Neural crest cell (in vitro differentiated cells): ENCODE results near the gene SEPHS1. TPM values are rescaled to one million over a fixed set of nuclear protein-coding genes. Genes with fewer than 3 reads are reported as not detected.
"Not testable (repeated sequence)": the region's sequence is repeated elsewhere in the genome, so short reads cannot be mapped to it uniquely, and the experiment has no call there.

Experiments
- DNase-seq: peaks from one replicate; pipeline ENCODE4 v3.0.0; 2021; ENCODE audit warnings: low read depth, mixed read lengths, low spot score
- H3K27ac Mint-ChIP-seq: one replicate; pipeline ENCODE4 v1.8.0; 2021; ENCODE audit warnings: mild to moderate bottlenecking, mixed read lengths; ENCODE audit not compliant: unreplicated experiment
- H3K27me3 Mint-ChIP-seq: 2 replicates; pipeline ENCODE4 v1.8.0; 2021; ENCODE audit warnings: low read depth, mild to moderate bottlenecking, mixed read lengths
- H3K36me3 Mint-ChIP-seq: 2 replicates; pipeline ENCODE4 v1.8.0; 2021; ENCODE audit warnings: low read depth, mild to moderate bottlenecking, mixed read lengths
- H3K4me1 Mint-ChIP-seq: 2 replicates; pipeline ENCODE4 v1.8.0; 2021; ENCODE audit warnings: mixed read lengths
- H3K4me3 Mint-ChIP-seq: one replicate; pipeline ENCODE4 v1.8.0; 2021; ENCODE audit warnings: mild to moderate bottlenecking, mixed read lengths
- H3K9me3 Mint-ChIP-seq: 2 replicates; pipeline ENCODE4 v1.8.0; 2021; ENCODE audit warnings: mixed read lengths
- CTCF ChIP-seq: fragments of 200-600 bp; sonication (generic); conservative IDR thresholded peaks from 2 replicates; pipeline ENCODE4 v1.5.0; 2021; ENCODE audit warnings: antibody characterized with exemption, mild to moderate bottlenecking
- total RNA-seq: library from RNA; stranded (reverse); gene quantifications from 2 replicates; pipeline ENCODE4 v1.2.1, GENCODE V29; 2021

The SEPHS1 gene
- total RNA-seq, 1 donor from 2014 or later: 158 TPM

- Mint-ChIP-seq H3K36me3 (peaks cover 28% of the 10 kb centered on the region), H3K27me3 (no peaks in the 10 kb centered on the region), H3K4me3 (no peak overlapping the region), H3K27ac (no peak overlapping the region), H3K4me1 (no peaks in the 10 kb centered on the region), H3K9me3 (peaks cover 3% of the 10 kb centered on the region)
- DNase-seq: no peak
- no peak for TF ChIP-seq CTCF
These were observed 13.5 kb downstream of the SEPHS1 start for GRCh38 chr10:13334556-13334955.

- Mint-ChIP-seq H3K27ac (no peak overlapping the region), H3K9me3 (peaks cover 3% of the 10 kb centered on the region), H3K36me3 (peaks cover 27% of the 10 kb centered on the region), H3K4me1 (no peaks in the 10 kb centered on the region), H3K27me3 (no peaks in the 10 kb centered on the region), H3K4me3 (no peak overlapping the region)
- no peak for DNase-seq
- TF ChIP-seq CTCF: no peak
These were observed 16.4 kb downstream of the SEPHS1 start for GRCh38 chr10:13331646-13332045.

- H3K27me3 Mint-ChIP-seq, H3K4me3 Mint-ChIP-seq, H3K27ac Mint-ChIP-seq, DNase-seq, H3K4me1 Mint-ChIP-seq, H3K9me3 Mint-ChIP-seq: not testable (repeated sequence)
- peaks cover 28% of the 10 kb centered on the region for H3K36me3 Mint-ChIP-seq
These were observed 17.1 kb downstream of the SEPHS1 start for GRCh38 chr10:13330980-13331379.

GRCh38 chr10:13329565-13329964, 18.5 kb downstream of the SEPHS1 start:
- H3K4me3 Mint-ChIP-seq: no peak overlapping the region
- H3K36me3 Mint-ChIP-seq: peaks cover 31% of the 10 kb centered on the region
- no peaks in the 10 kb centered on the region for H3K4me1 Mint-ChIP-seq
- no peak for DNase-seq
- peaks cover 3% of the 10 kb centered on the region for H3K9me3 Mint-ChIP-seq
- H3K27ac Mint-ChIP-seq: no peak overlapping the region
- H3K27me3 Mint-ChIP-seq: no peaks in the 10 kb centered on the region
- TF ChIP-seq CTCF: no peak

GRCh38 chr10:13328613-13329012, 19.5 kb downstream of the SEPHS1 start:
- no peaks in the 10 kb centered on the region for H3K4me1 Mint-ChIP-seq
- no peaks in the 10 kb centered on the region for H3K27me3 Mint-ChIP-seq
- H3K9me3 Mint-ChIP-seq: peaks cover 3% of the 10 kb centered on the region
- no peak overlapping the region for H3K4me3 Mint-ChIP-seq
- TF ChIP-seq CTCF: no peak
- DNase-seq: no peak
- peaks cover 35% of the 10 kb centered on the region for H3K36me3 Mint-ChIP-seq
- H3K27ac Mint-ChIP-seq: no peak overlapping the region

GRCh38 chr10:13328126-13328525, 20.0 kb downstream of the SEPHS1 start:
- TF ChIP-seq CTCF: no peak
- Mint-ChIP-seq H3K9me3 (peaks cover 3% of the 10 kb centered on the region), H3K4me3 (no peak overlapping the region), H3K27ac (no peak overlapping the region), H3K4me1 (no peaks in the 10 kb centered on the region), H3K36me3 (peaks cover 35% of the 10 kb centered on the region), H3K27me3 (no peaks in the 10 kb centered on the region)
- DNase-seq: no peak
